ENCODE data around the gene CRYBG1.
"Not testable (repeated sequence)": the region's sequence is repeated elsewhere in the genome, so short reads cannot be mapped to it uniquely, and the experiment has no call there.

CRYBG1 gene

GRCh38 chr6:106372838-106373501 is 12.5 kb downstream of the CRYBG1 start:
- no peak for DNase-seq (ENCODE audit: extremely low read depth in 1 of 2, low read depth in 1 of 2)

DNA sequence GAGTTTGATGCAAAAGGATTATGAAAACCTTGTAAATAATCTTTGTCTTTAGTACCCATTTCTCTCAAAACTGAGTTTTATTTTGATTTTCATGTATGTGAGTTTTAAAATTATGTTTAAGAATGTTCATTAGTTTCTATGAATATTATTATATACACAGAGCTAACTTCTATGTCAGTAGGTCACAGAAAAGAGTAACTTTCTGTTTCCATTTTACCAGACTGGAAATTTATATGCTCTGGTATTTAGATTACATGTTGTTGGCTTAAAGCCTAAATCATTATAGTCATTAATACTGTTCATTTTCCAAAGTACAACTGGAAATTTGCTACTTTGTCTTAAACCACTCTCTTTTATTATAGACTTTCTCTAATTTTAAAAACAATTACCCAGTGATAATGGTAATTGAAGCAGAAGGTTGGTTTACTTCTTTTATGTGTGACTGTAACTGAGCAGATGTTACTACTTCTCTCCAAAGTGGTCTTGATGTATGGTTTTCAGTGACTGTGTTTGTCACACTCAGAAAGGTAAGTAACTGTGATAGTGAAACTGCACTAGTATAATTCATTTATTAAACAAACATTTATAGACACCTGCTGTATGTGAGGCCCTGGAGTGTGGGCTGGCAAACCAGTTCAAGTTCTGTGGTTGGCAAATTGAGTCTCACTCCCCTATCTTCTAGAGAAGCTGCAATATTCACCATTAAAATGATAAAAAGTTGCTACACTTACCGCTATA is 13.2 kb downstream of the CRYBG1 start:
- no peak for DNase-seq (ENCODE audit: extremely low read depth in 1 of 2, low read depth in 1 of 2)

DNA sequence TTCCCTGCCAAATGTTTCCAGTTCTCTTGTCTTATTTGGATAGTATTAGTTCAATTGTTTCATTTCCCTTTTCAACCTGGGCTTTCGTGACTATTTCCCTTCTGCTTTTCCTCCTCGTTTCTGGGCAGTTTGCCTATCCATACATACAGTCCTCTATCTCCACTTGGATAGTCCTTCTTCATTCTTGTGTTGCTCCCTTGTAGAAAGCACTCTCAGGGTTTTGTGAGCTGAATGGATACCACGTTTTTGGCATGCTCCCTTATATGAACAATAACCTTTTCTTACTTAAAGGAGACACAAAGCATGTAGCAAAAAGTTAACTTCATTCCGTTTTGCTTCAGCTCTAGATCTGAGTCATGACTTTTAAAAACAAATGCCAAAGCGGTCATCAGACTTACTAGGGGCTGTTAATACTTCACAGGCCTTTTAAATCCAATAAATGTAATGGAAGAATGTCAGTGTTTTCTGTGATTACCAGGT is 16.6 kb downstream of the CRYBG1 start:
- no peak for DNase-seq (ENCODE audit: extremely low read depth in 1 of 2, low read depth in 1 of 2)

- no peak for DNase-seq (ENCODE audit: extremely low read depth in 1 of 2, low read depth in 1 of 2)
Measured at GRCh38 chr6:106379951-106380350, 19.4 kb downstream of the CRYBG1 start.

GRCh38 chr6:106380407-106380806 is 19.9 kb downstream of the CRYBG1 start:
- no peak for DNase-seq (ENCODE audit: extremely low read depth in 1 of 2, low read depth in 1 of 2)

DNA sequence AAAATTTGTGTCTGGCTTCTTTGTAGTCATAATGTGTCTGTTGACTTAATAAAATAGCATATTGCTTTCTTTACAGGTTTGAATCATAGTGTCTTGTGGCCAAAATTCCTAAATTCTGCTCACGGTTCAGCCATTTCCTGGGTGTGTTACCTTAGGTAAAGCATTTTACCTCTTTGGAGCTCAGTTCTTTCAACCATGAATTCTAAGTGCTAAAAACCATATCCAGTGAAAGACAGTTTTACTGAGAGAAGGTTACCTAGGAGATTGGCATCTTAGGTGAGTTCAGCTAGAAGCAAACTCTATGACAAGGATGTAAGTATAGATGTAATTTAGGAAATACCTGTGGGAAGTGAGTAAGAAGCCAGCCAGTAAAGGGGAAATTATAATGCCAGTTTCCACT is 20.7 kb downstream of the CRYBG1 start:
- no peak for DNase-seq (ENCODE audit: extremely low read depth in 1 of 2, low read depth in 1 of 2)

DNA sequence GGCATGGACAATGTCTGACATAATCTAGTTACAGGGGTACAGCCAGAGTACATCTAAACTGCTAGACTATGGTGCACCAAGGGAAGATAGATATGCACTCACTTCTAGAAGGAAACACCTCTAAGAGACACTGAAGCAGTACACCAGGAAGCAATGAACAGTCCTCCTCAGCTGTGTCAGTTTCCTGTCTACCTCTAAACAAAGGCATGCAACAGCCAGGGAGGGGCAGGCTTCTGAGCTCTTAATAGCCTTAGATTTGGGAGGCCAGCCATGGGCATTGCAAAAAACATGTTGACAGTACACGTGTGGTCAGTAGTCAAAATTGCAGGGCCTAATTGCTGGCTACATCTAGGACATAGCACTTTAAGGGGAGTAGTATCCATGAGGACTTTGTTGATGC is 21.4 kb downstream of the CRYBG1 start:
- DNase-seq (ENCODE audit: extremely low read depth in 1 of 2, low read depth in 1 of 2), result no peak

- DNase-seq (ENCODE audit: extremely low read depth in 1 of 2, low read depth in 1 of 2), result no peak
Measured at GRCh38 chr6:106383573-106383972, 23.1 kb downstream of the CRYBG1 start.

- DNase-seq (ENCODE audit: extremely low read depth in 1 of 2, low read depth in 1 of 2), result no peak
Measured at GRCh38 chr6:106385530-106385929, 25.0 kb downstream of the CRYBG1 start.

DNA sequence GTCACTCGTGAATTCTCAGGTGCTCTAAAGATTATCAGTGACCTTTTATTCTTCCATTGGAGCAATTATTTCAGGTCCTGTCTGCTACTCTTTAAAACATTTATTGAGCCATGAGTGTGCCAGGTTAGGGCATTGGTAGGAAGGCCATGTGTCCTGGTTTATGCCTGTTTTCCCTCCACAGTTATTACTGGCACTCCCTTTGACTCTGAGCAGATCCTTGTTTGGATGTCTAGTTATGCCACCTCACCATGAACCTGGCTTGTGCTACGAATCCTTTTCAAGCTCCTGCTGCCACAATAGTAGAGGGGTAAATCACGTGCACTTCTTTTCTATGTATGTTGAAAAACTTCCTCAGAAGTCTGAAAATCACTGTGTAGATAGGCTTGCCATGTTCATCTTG is 27.4 kb downstream of the CRYBG1 start:
- no peak for DNase-seq (ENCODE audit: extremely low read depth in 1 of 2, low read depth in 1 of 2)

- no peak for DNase-seq (ENCODE audit: extremely low read depth in 1 of 2, low read depth in 1 of 2)
Measured at GRCh38 chr6:106390088-106390487, 29.6 kb downstream of the CRYBG1 start.

- DNase-seq (ENCODE audit: extremely low read depth in 1 of 2, low read depth in 1 of 2), result no peak
Measured at GRCh38 chr6:106396426-106397220, 36.1 kb downstream of the CRYBG1 start.

GRCh38 chr6:106397431-106397830 is 36.9 kb downstream of the CRYBG1 start:
- DNase-seq (ENCODE audit: extremely low read depth in 1 of 2, low read depth in 1 of 2), result no peak

DNA sequence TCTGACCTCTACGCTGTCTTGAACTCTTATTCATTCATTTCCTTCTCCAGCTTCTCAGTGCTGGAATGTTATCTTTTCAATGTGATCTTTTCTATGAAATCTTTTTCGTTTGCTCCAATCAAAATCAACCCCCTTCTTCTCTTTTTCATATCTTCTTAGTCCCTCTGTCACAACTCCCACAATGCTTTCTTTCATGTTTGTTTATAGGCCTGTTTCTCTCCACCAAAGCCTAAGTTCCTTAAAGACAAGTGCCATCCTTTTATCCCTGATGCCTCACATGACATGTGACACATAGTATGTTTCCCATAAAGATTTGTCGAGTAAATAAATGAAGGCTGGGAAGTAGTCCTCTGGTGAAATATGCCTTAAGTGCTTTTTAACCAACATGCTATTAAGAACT is 38.1 kb downstream of the CRYBG1 start:
- DNase-seq (ENCODE audit: extremely low read depth in 1 of 2, low read depth in 1 of 2), result no peak

DNA sequence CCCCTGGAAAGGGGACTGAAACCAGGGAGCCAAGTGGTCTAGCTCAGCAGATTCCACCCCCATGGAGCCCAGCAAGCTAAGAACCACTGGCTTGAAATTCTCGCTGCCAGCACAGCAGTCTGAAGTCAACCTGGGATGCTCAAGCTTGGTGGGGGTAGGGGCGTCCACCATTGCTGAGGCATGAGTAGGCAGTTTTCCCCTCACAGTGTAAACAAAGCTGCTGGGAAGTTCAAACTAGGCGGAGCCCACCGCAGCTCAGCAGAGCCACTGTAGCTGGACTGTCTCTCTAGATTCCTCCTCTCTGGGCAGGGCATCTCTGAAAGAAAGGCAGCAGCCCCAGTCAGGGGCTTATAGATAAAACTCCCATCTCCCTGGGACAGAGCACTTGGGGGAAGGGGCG is 44.5 kb downstream of the CRYBG1 start:
- not testable (repeated sequence) for DNase-seq (ENCODE audit: extremely low read depth in 1 of 2, low read depth in 1 of 2)

- DNase-seq (ENCODE audit: extremely low read depth in 1 of 2, low read depth in 1 of 2), result no peak
Measured at GRCh38 chr6:106411056-106411455, 50.5 kb downstream of the CRYBG1 start.

DNA sequence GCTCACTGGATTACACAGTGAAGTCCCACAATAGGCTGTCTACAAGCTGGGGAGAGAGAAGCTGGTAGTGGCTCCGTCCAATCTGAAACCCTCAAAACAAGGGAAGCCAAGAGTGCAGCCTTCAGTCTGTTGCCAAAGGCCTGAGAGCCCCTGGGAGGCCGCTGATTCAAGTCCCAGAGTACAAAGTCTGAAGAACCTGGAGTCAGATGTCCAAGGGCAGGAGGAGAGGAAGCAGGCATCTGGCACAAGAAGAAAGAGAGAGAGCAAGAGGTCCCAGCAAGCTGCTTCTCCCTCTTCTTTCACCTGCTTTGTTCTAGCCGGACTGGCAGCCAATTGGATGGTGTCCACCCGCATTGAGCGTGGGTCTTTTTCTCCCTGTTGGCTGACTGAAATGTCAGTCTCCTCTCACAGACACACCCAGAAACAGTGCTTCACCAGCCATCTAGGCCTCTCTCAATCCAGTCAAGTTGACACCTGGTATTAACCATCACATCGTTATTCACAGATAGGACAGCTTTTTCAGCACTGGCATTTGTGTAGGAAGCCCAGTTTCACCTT is 51.2 kb downstream of the CRYBG1 start:
- no peak for DNase-seq (ENCODE audit: extremely low read depth in 1 of 2, low read depth in 1 of 2)

- DNase-seq (ENCODE audit: extremely low read depth in 1 of 2, low read depth in 1 of 2), result no peak
Measured at GRCh38 chr6:106413016-106413415, 52.5 kb downstream of the CRYBG1 start.

DNA sequence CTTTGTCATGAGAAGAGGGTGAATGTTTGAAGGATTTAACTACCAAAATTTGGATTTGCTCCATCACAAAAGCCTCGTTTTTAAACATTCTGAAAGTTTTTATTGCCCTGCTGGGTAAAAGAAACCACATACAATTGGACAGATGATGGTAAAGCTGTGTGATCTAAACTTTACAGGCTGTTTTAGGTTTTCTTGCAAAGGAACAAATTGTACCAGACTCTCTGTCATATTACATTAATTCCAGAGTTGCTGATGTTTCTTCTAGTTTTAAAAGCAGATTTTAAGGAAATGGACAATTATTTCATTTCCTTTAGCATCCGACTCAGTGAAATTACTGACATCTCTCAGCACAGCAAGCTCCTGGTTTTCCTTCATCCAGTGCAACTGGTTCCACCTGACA is 53.2 kb downstream of the CRYBG1 start:
- DNase-seq (ENCODE audit: extremely low read depth in 1 of 2, low read depth in 1 of 2), result no peak

DNA sequence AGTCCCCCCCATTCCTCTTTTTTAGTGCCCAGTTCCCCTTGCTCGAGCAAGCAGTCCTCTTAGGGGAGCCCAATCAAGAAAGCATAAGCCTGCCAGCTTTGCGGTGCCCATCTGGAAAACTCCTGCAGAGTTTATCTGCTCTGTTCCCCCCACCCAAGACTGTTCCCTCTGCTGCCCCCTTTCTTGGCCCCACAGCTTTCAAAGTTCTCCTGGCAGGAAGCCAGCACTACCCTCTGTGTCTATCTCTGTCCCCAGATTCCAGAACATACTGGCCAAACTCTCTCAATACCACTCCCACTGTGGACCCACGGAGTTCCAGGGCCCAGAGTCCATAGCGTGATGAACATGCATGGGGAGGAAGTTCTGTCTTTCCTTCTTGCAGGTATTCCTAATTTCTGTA is 55.4 kb downstream of the CRYBG1 start:
- no peak for DNase-seq (ENCODE audit: extremely low read depth in 1 of 2, low read depth in 1 of 2)

DNA sequence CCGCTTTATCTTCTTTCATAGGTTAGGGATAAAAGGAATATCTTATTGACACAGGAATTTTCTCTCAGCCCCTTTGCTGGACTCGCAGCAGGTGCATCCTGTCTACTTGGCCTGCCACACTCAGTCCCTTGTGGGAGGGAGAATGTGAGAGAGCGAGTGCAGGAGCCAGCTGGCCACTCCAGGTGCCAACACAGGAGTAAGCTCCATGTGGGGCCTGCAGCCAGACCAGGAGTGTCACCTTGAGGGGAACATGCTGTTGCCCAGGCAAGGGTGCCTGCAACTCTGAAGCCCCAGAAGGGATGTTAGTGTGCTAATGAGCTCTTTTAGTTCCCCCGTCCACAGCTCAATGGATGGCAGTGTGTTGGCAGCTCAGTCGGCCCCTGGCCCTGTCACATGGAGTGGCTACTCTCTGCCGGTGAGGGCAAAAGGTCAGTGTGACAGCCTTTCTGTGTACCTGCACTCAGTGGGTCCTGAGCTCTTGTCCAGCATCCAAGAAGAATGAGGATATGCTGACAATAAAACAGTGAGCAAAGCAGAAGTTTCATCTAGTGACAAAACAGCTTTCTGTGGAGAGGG is 57.1 kb downstream of the CRYBG1 start:
- DNase-seq (ENCODE audit: extremely low read depth in 1 of 2, low read depth in 1 of 2), result no peak

All from stimulated activated CD8-positive, alpha-beta memory T cell treated with anti-CD3 and anti-CD28 coated beads, Interleukin-7, amount 100 ng/mL, for 48 hours (primary cell).